Measurements from ENCODE around the gene ARFRP1. TPM values are rescaled to one million over a fixed set of nuclear protein-coding genes. Genes with fewer than 3 reads are reported as not detected.

The ARFRP1 gene
- total and polyA plus RNA-seq, 7 donors = 26.8 to 70.2 (median 38.7) TPM

DNA sequence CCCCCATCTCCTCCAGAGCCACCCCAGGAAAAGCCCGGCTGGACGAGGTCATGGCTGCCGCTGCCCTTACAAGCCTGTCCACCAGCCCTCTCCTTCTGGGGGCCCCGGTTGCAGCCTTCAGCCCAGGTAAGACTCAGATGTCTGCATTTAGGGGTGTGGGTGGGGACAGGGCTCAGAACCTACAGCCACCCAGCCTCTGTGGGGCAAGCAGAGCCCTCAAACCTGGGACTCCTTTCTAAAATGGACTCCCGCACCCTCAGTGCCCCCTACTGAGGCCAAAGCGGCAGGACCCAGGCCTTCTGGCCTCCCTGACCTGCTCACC is 33.5 kb upstream of the ARFRP1 start:
- peaks cover 0 to 43% (median 36%) of the 10 kb centered on the region in 4 donors for H3K4me1 ChIP-seq
- no peaks in the 10 kb centered on the region for H3K9me3 ChIP-seq
- WGBS, 2 donors = 38 to 56% methylated on average over 6 of the region's 6 CpGs
- peaks cover 11 to 23% (median 15%) of the 10 kb centered on the region in 4 donors for H3K36me3 ChIP-seq
- no peak for DNase-seq
- peak overlapping the region; percentile 91 to 96 (median 96) for H3K27ac ChIP-seq
- intact Hi-C loops (cut with DNase I) = loop anchor here (2.0 to 5.0 kb wide), 2 partner anchors 115 to 524 kb away; partner anchors contain the start of genes GMEB2 and YTHDF1
- H3K27me3 ChIP-seq = peaks cover 0 to 10% (median 0%) of the 10 kb centered on the region in 3 donors
- H3K4me3 ChIP-seq = peak overlapping the region; percentile 65 to 71 (median 66)
- TF ChIP-seq, protein P1, sequence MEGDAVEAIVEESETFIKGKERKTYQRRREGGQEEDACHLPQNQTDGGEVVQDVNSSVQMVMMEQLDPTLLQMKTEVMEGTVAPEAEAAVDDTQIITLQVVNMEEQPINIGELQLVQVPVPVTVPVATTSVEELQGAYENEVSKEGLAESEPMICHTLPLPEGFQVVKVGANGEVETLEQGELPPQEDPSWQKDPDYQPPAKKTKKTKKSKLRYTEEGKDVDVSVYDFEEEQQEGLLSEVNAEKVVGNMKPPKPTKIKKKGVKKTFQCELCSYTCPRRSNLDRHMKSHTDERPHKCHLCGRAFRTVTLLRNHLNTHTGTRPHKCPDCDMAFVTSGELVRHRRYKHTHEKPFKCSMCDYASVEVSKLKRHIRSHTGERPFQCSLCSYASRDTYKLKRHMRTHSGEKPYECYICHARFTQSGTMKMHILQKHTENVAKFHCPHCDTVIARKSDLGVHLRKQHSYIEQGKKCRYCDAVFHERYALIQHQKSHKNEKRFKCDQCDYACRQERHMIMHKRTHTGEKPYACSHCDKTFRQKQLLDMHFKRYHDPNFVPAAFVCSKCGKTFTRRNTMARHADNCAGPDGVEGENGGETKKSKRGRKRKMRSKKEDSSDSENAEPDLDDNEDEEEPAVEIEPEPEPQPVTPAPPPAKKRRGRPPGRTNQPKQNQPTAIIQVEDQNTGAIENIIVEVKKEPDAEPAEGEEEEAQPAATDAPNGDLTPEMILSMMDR (IDR thresholded peaks at IDR 0.05) = no peak
- TF ChIP-seq POLR2A (IDR thresholded peaks at IDR 0.05) (no peak), POLR2AphosphoS5 (IDR thresholded peaks at IDR 0.05) (no peak), EP300 (IDR thresholded peaks at IDR 0.05) (no peak)

DNA sequence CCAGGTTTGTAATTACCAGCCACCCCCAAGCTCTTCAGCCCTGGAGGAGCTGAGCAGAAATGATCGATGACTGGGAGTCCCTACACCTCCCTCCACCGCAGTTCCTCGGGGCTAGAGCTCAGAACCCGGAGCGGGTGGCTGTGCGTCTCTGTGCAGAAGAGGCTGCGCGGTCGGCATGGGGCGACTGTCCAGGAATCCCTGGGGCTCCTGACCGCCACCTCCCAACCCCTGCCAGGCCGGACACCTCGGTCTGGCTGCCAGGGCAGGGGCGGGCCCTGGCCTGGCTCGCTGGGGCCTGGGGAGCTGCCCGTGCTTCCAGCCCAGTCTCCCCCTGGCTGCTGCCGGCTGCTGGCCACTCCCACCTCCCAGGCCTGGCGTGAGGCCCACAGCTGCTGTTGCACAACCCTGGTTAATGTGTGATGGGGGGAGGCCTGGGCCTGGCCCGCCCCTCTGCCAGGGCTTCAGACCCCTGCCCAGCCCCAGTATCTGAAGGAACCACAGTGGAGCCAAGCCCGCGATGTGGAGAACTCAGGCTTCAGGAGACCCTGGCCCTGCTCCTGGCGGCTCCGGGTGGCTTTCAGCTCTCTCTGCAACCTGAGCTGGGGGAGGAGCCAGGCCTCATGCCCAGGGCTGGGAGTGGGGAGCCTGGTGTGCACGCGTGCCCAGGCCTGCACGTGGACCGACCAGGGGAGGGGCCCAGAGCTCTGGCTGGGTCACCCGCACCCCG is 33.0 kb upstream of the ARFRP1 start:
- peaks cover 0 to 43% (median 36%) of the 10 kb centered on the region in 4 donors for H3K4me1 ChIP-seq
- WGBS, 2 donors = 3 to 15% methylated on average over 29 of the region's 29 CpGs

DNA sequence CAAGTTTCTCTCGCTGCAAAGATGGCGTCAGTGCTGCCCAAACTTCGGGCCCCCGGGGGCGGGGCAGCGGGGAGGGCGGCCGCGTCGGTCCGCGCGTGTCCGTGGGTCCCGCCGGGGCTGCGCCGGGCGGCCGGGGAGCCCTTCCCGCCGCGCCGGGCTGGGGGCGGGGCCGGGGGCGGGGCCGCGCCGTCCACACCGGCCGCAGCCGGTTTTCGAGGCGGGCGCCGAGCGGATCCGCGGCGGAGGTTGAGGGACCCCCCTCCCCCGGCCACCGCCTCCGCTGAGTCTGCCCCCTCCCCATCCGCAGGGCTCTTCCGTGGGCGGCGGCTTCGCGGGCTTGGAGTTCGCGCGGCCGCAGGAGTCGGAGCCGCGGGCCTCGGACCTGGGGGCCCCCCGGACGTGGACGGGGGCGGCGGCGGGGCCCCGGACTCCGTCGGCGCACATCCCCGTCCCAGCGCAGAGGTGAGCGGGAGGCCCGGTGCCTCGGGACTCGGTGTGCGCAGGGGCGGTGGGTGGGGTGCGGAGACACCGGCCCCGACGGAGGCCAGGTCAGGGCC is 32.4 kb upstream of the ARFRP1 start:
- Histone ChIP-seq H3K4me3 (peak overlapping the region; percentile 65 to 71 (median 66)), H3K27me3 (peaks cover 0 to 10% (median 0%) of the 10 kb centered on the region in 3 donors), H3K27ac (peak overlapping the region; percentile 91 to 96 (median 96)), H3K9me3 (no peaks in the 10 kb centered on the region), H3K4me1 (peaks cover 0 to 43% (median 36%) of the 10 kb centered on the region in 4 donors), H3K36me3 (peaks cover 12 to 34% (median 20%) of the 10 kb centered on the region in 4 donors)
- DNase-seq = peak; percentile 78
- 1% methylated on average over 80 of the region's 80 CpGs for WGBS, 2 donors
- intact Hi-C loops (cut with DNase I) = loop anchor here (2.0 to 5.0 kb wide), 2 partner anchors 113 to 523 kb away; partner anchors contain the start of genes GMEB2 and YTHDF1
- TF ChIP-seq POLR2A (IDR thresholded peaks at IDR 0.05) = no peak
- no peak for TF ChIP-seq POLR2AphosphoS5 (IDR thresholded peaks at IDR 0.05)
- no peak for TF ChIP-seq EP300 (IDR thresholded peaks at IDR 0.05)
- TF ChIP-seq, protein P1 (IDR thresholded peaks at IDR 0.05) = no peak

More for the DNA sequence above, 33.0 kb upstream of the ARFRP1 start:
- peak; percentile 98 for DNase-seq
- Histone ChIP-seq H3K27ac (peak overlapping the region; percentile 91 to 96 (median 96)), H3K4me3 (peak overlapping the region; percentile 65 to 71 (median 66)), H3K9me3 (no peaks in the 10 kb centered on the region), H3K36me3 (peaks cover 11 to 28% (median 15%) of the 10 kb centered on the region in 4 donors), H3K27me3 (peaks cover 0 to 10% (median 0%) of the 10 kb centered on the region in 3 donors)
- intact Hi-C loops (cut with DNase I) = loop anchor here (2.0 to 5.0 kb wide), 2 partner anchors 114 to 523 kb away; partner anchors contain the start of genes GMEB2 and YTHDF1
- TF ChIP-seq, protein P1 (IDR thresholded peaks at IDR 0.05) = no peak
- TF ChIP-seq POLR2AphosphoS5 (IDR thresholded peaks at IDR 0.05) (peak; percentile 77 to 83 (median 80)), EP300 (IDR thresholded peaks at IDR 0.05) (peak in 1 of 4 donors; percentile 1), POLR2A (IDR thresholded peaks at IDR 0.05) (peak; percentile 64 to 70)

DNA sequence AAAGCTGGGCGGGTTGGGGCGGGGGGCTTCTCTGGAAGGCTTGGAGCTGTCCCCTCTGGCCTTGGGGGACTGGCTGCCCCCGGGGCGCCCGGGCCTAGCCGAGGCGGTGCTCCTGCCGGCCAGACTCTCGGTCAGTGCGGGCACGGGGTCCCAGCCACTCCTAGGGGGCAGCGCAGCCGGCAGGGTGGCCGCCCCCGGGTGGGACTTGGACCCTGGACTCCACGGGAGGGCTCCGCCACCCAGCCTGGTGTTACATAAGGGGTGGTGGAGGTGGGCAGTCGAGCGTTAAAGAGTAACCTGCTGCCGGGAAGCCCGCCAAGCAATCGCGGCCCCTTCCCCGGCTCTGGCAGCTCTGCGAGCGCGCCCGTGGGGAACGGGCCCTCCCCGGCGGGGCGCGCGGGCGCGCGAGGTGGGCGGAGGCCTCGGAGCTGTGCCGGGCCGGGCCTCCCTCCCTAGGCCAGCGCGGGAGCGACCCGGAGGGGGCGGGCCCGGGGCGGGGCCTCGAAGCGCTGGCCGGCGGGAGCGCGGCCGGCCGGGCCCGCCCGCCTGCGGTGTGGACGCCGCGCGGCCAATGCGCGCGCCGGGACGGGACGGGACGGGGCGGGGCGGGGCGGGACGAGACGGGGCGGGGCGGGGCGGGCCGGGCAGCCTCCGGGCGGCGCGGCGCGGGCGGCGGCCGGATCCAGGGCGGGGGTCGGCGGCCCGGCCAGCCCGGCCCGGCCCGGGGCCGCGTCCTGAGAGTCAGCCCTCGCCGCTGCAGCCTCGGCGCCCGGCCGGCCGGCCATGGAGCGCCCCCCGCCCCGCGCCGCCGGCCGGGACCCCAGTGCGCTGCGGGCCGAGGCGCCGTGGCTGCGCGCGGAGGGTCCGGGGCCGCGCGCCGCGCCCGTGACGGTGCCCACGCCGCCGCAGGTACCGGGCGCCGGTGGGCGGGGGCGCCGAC is 31.6 kb upstream of the ARFRP1 start, which contains the start of gene SLC2A4RG:
Gene SLC2A4RG, plus strand, starts transcription at position 647 of the 940 bp plus-strand sequence. Its CDS starts 137 bp downstream, at position 784.
- Histone ChIP-seq H3K36me3 (peaks cover 18 to 42% (median 21%) of the 10 kb centered on the region in 4 donors), H3K4me3 (peak within 1 kb of the TSS; percentile 65 to 71 (median 66)), H3K4me1 (peaks cover 0 to 43% (median 36%) of the 10 kb centered on the region in 4 donors), H3K27me3 (peaks cover 0 to 10% (median 0%) of the 10 kb centered on the region in 3 donors), H3K9me3 (no peaks in the 10 kb centered on the region), H3K27ac (peak within 1 kb of the TSS; percentile 91 to 96 (median 96))
- DNase-seq = peak; percentile 89
- TF ChIP-seq POLR2A (IDR thresholded peaks at IDR 0.05) (no peak), EP300 (IDR thresholded peaks at IDR 0.05) (no peak), POLR2AphosphoS5 (IDR thresholded peaks at IDR 0.05) (peak in 2 of 4 donors; percentile 10 to 11)
- TF ChIP-seq, protein P1 (IDR thresholded peaks at IDR 0.05) = no peak
- WGBS, 2 donors = 1 to 2% methylated on average over 136 of the region's 136 CpGs
- intact Hi-C loops (cut with DNase I) = loop anchor here (2.0 to 5.0 kb wide), 3 partner anchors 33 to 522 kb away; partner anchors contain the start of genes ARFRP1, GMEB2 and YTHDF1
